Colonic mucosa (tissue), 4 donors: Measurements from ENCODE around the gene BEAN1. TPM values are rescaled to one million over a fixed set of nuclear protein-coding genes. Genes with fewer than 3 reads are reported as not detected.

Experiments
- DNase-seq: peaks from one replicate; pipeline ENCODE4 v3.0.0-alpha.2; 2020
- H3K27ac ChIP-seq: fragments of 200-600 bp; one replicate; pipeline ENCODE4 v1.8.0; 2021
- H3K27me3 ChIP-seq: fragments of 200-600 bp; one replicate; pipeline ENCODE4 v1.8.0; 2021
- H3K36me3 ChIP-seq: fragments of 200-600 bp; one replicate; pipeline ENCODE4 v1.8.0; 2021
- H3K4me1 ChIP-seq: fragments of 200-600 bp; one replicate; pipeline ENCODE4 v1.8.0; 2021; ENCODE audit warnings: mild to moderate bottlenecking
- H3K4me3 ChIP-seq: fragments of 200-600 bp; one replicate; pipeline ENCODE4 v1.8.0; 2021
- H3K9ac ChIP-seq, 2 donors: one replicate each; pipeline ENCODE4 v1.7.0; 2013; ENCODE audit warnings: control low read depth in 2 of 2, low read depth in 2 of 2, low read length in 2 of 2
- H3K9me3 ChIP-seq: fragments of 200-600 bp; one replicate; pipeline ENCODE4 v1.8.0; 2021
- CTCF ChIP-seq: fragments of 200-600 bp; IDR thresholded peaks from one replicate; pipeline ENCODE4 v1.8.0; 2022; ENCODE audit warnings: antibody characterized with exemption, mild to moderate bottlenecking
- intact Hi-C: fragments of 100-400 bp; cut with DNase I; formaldehyde crosslinking; loops from one replicate; pipeline ENCODE4 v1.14.1; 2022
- total RNA-seq, 2 donors: library from RNA; stranded (reverse); fragmentation: NEBNext Ultra II Directional in 1 of 2; extraction: Animal tissue kit (Norgen Biotek cat#: 25700) in 1 of 2; gene quantifications; one replicate each; pipeline ENCODE4 v1.2.1, GENCODE V29; 2021
- donor health status: healthy.
- donor health status: DM: no; HTN: no; CAD: no.
- donor health status: DM: no; HTN: no; CAD: no.

The BEAN1 gene
- total RNA-seq, 2 donors from 2014 or later: 0.32 TPM; not detected in 1

GRCh38 chr16:66429290-66429962, 2.3 kb downstream of the BEAN1 start:
- H3K27me3 ChIP-seq: peaks cover 44% of the 10 kb centered on the region
- TF ChIP-seq CTCF: no peak
- no peaks in the 10 kb centered on the region for H3K36me3 ChIP-seq
- peaks cover 3% of the 10 kb centered on the region for H3K4me1 ChIP-seq
- H3K9ac ChIP-seq: no peak overlapping the region
- H3K9me3 ChIP-seq: no peaks in the 10 kb centered on the region
- intact Hi-C loops: no loop called here
- no peak overlapping the region for H3K4me3 ChIP-seq
- no peak for DNase-seq
- no peak overlapping the region for H3K27ac ChIP-seq

- no peak for TF ChIP-seq CTCF
- Histone ChIP-seq H3K9ac (no peak overlapping the region), H3K27me3 (peaks cover 44% of the 10 kb centered on the region), H3K4me1 (peaks cover 3% of the 10 kb centered on the region), H3K27ac (no peak overlapping the region), H3K36me3 (no peaks in the 10 kb centered on the region), H3K4me3 (no peak overlapping the region), H3K9me3 (no peaks in the 10 kb centered on the region)
- no peak for DNase-seq
- intact Hi-C loops: no loop called here
Observed at GRCh38 chr16:66430214-66430613, 3.1 kb downstream of the BEAN1 start.

- TF ChIP-seq CTCF: no peak
- Histone ChIP-seq H3K9me3 (no peaks in the 10 kb centered on the region), H3K4me3 (no peak overlapping the region)
Observed at GRCh38 chr16:66431760-66432159, 4.7 kb downstream of the BEAN1 start.

GRCh38 chr16:66432429-66432828, 5.3 kb downstream of the BEAN1 start:
- Histone ChIP-seq H3K9me3 (no peaks in the 10 kb centered on the region), H3K27me3 (peaks cover 26% of the 10 kb centered on the region), H3K27ac (no peak overlapping the region), H3K9ac (no peak overlapping the region), H3K36me3 (no peaks in the 10 kb centered on the region), H3K4me1 (no peaks in the 10 kb centered on the region), H3K4me3 (no peak overlapping the region)
- DNase-seq: no peak
- TF ChIP-seq CTCF: no peak
- intact Hi-C loops: no loop called here

More at GRCh38 chr16:66431760-66432159, 4.7 kb downstream of the BEAN1 start:
- DNase-seq: no peak
- Histone ChIP-seq H3K27me3 (peaks cover 29% of the 10 kb centered on the region), H3K36me3 (no peaks in the 10 kb centered on the region), H3K9ac (no peak overlapping the region), H3K4me1 (no peaks in the 10 kb centered on the region), H3K27ac (no peak overlapping the region)
- intact Hi-C loops: no loop called here

DNA sequence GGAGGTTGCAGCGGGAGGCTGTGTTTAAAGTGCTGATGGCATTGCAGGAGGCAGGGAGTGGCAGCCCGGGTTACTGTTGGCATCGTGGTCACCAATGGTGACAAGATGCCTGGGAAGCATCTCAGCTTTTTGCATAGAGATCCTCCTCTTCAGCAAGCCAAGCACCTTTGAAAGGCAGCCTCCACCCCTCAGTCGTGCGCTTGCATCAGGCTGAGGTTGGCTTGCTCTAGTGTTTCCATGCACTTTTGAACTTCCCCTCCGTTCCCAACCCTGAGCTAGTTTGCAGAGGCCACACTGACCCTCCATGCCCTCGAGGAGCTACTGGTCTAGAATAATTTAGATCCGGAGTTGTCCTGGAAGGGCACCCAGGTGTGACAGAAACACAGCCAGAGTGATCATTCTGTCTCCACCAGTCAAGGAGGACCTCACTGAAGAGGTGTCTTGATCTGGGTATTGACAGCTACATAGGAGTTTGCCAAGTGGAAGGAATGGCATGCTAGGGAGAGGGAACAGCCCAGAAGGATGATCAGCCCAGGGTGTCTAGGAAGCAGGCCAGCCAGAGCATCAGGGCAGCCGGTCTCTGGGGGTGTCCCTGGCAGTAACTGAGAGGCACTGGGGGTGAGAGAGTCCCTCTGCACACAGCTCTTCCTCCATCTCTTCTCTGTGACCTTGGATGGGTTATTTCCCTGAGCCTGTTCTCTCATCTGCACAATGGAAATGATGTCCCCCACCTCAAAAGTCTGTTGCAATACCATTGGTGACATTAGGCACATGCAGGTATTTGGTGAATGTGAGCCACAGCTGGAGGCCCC, 7.7 kb downstream of the BEAN1 start:
- Histone ChIP-seq H3K9ac (no peak overlapping the region), H3K9me3 (no peaks in the 10 kb centered on the region), H3K4me1 (no peaks in the 10 kb centered on the region), H3K36me3 (no peaks in the 10 kb centered on the region), H3K27ac (no peak overlapping the region), H3K4me3 (no peak overlapping the region), H3K27me3 (peaks cover 2% of the 10 kb centered on the region)
- intact Hi-C loops: no loop called here
- no peak for DNase-seq
- TF ChIP-seq CTCF: no peak
